ENCODE measurements around the gene RASSF1.

GRCh38 chr3:50354850-50355249, 14.2 kb upstream of the RASSF1 start:
- TF ChIP-seq ELF4 (IDR thresholded peaks at IDR 0.05) (no peak), ZNF384 (IDR thresholded peaks at IDR 0.05) (no peak), SP1 (IDR thresholded peaks at IDR 0.05) (no peak), BHLHE40 (IDR thresholded peaks at IDR 0.05; ENCODE audit: borderline replicate concordance) (no peak), FOXA1 (IDR thresholded peaks at IDR 0.05) (no peak), CTBP1 (IDR thresholded peaks at IDR 0.05; ENCODE audit: borderline replicate concordance) (no peak), PKNOX1 (IDR thresholded peaks at IDR 0.05) (no peak), SUZ12 (IDR thresholded peaks at IDR 0.05) (no peak), ARNT (IDR thresholded peaks at IDR 0.05) (no peak), L3MBTL2 (conservative IDR thresholded peaks at IDR 0.05) (no peak)

Data from HEK293T (cell line).